ENCODE results near the gene COQ9.

GRCh38 chr16:57484515-57485005 lies 37.3 kb downstream of the COQ9 start:
- TF ChIP-seq CTCF (conservative IDR thresholded peaks at IDR 0.05; ENCODE audit: low read depth, low read length) (no peak), EZH2phosphoT487 (IDR thresholded peaks at IDR 0.05; ENCODE audit: borderline replicate concordance, low read length) (no peak)
